ENCODE measurements around the gene TMEM183A.
A peak's percentile ranks its signal among the peaks of the same experiment; 100 is the strongest.

Gene TMEM183A

DNA sequence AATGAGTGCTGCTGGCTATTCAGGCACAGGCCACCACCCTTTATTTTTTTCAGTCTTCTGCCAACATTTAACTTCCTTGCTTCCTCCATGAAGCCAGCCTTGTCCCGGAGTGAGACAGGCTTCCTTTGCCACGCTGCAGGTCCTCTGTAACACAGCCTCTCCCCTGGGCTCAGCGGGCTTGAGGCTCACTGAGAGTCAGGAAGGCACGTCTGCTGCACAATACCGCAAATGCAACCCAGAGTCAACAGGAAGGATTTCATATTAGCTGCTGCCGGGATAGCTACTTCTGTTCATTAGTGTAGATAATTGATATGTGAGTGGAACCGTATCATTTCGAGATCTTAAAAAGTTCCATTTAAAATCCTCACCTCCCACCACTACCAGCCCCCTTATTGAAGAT is 56.1 kb downstream of the TMEM183A start:
- no peak for DNase-seq (ENCODE audit: insufficient read length, low spot score)
- FAIRE-seq, result no peak

DNA sequence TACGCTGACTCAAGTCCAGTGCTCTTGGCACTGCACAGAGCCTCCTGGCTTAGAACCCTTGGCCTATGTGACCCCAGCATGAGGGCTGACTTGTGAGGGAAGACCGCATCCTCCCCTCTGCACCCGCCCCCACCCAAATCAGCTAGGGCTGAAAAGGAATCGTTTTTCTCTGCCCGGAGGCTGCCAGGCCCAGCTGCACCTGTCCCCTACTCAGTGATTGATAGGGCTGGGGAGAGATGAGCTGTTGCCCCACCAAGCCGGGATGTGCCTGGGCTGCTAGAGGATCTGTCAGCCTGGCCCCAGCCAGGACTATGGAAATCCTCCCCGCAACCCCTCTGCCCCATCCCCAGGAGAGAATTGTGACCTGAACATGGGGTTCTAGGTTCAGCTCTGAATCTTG is 58.0 kb downstream of the TMEM183A start:
- FAIRE-seq (no peak), DNase-seq (ENCODE audit: insufficient read length, low spot score) (no peak)

DNA sequence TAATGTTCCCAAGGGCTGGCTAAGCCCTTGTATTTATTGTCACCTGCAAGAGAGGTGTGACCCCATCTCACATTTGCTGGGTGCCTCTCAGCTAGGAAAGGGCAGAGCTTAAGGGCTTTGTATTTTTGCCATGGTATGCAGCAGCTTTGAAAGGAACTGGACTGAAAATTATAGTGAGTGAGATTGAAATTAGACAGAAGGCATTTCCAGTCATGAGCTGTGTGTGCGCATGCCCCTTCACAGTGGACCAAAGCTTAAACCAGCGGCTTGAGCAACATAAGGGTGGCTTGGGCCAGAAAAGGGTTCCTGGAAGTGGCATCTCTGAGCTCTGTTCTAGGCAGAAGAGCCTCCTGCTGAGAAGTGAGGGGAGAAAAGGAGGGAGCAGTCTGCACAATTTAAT is 58.8 kb downstream of the TMEM183A start:
- FAIRE-seq (no peak), DNase-seq (ENCODE audit: insufficient read length, low spot score) (no peak)

DNA sequence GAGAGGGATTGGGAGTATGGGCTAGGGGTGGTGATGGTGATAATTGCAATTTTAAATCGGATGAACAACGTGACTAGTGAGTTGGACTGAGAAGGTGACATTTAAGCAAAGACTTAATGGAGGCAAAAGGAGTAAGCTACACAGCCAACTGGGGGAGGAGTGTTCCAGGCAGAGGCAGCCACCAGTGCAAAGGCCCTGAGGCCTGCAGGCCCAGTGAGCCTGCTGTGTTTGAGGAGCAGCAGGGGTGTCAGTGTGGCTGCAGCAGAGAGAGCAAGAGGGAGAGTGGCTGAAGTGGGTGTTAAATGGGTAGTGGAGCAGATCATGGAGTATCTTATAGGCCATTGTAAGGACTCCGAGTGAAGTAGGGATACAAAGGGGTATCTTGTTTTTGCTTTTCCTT is 59.8 kb downstream of the TMEM183A start:
- DNase-seq (ENCODE audit: insufficient read length, low spot score) (no peak), FAIRE-seq (no peak)

DNA sequence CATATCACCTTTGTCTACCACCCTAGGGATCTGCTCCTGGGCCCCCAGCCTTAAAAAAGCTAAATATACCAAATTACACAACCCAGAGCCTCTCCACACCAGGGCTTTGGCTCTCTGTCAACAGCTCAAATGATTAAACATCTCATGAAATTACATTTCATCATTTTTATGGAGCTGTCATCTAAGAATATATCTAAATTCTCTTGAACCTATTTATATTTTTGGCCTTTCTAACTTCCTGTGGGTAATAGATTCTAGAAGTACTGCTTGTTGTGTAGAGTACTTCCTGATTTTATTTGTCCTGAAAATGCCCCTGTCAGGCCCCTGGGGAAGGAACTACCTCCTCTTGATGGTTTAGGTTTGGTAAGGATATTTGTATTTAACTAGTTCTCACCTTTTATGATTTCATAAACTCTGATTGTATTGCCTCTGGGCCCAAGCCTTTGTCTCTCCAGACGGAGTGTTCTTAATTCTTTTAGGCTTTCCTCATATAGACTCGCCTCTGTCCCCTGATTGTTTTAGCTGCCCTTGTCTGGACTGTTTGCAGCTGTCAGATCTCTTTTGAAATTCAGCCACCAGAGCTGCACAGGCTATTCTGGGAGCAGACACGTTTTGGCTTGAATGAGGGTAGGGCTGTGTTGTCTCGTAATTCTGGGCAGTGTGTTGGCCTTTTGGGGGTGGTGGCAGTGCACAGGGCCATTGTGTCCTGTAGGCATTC is 62.0 kb downstream of the TMEM183A start:
- FAIRE-seq, result no peak

DNA sequence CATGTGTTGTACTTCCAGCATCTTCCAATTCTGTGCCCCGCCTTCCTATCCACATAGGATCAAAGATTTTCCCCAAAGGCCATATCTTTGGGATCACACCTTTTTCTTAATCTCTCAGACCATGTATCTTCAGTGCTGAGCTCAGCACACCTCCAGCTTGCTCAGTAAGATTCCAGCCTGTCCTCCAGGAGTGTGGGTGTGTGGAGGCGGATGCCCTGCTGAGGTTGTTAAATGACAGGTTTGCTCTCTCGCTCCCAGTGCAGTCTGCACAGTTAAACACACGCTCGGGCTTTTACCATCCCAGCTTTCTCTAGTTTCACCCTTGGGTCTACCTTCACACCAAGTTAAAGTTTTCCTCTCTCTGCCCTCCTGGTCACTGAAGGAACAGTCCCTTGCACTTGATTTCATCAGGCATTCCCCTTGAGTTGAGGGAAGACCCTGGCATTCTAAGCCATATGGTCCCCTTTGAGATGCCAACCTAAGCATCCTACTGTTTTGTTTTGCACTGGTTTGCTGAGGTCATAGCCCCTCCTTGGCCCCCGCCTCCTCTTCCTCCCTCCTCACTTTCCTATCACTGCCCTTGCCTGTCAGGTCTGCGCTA is 64.9 kb downstream of the TMEM183A start:
- FAIRE-seq, result no peak

More for the DNA sequence above, 62.0 kb downstream of the TMEM183A start:
- DNase-seq (ENCODE audit: insufficient read length, low spot score), result no peak

DNA sequence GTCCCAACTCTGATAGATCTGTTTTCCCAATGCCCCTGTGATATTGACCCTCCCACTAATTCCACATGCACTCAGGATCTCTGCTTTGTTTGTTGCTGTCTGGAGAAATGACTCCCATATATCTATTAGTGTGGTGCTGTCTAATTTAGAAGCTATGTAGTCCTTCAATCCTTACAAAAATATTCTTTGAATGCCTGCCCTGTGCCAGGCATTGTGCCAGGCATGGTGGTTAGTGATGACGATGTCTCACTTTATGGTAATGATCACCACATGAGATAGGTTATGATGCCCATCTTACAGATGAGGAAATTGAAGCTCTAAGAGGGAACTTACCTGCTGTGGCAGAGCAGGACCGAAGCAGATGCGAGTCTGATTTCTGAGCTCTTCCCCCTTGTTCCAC is 65.7 kb downstream of the TMEM183A start:
- FAIRE-seq (peak; percentile 20), DNase-seq (ENCODE audit: insufficient read length, low spot score) (no peak)

More for the DNA sequence above, 64.9 kb downstream of the TMEM183A start:
- no peak for DNase-seq (ENCODE audit: insufficient read length, low spot score)

DNA sequence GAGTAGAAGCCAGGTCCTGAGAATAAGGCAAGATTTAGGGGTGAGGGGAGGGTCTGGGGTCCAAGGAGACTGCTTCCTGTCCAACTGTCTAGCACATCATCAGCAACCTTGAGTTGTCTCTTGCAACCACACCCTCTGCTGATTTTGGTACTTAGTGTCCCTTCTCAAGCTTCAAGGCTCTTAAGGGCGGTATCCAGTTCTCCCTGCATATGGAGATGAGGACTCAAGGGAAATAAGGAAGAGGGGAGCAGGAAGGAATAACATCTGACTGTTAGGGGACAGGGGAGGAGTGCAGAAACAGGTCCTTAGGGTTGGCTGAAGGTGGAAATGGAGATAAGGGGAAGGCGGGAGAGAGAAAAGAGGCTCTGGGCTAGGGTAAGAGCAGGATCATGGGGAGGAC is 66.3 kb downstream of the TMEM183A start:
- FAIRE-seq, result no peak
- no peak for DNase-seq (ENCODE audit: insufficient read length, low spot score)
